ENCODE results near the gene NOL7.
A peak's percentile ranks its signal among the peaks of the same experiment; 100 is the strongest.

The NOL7 gene

DNA sequence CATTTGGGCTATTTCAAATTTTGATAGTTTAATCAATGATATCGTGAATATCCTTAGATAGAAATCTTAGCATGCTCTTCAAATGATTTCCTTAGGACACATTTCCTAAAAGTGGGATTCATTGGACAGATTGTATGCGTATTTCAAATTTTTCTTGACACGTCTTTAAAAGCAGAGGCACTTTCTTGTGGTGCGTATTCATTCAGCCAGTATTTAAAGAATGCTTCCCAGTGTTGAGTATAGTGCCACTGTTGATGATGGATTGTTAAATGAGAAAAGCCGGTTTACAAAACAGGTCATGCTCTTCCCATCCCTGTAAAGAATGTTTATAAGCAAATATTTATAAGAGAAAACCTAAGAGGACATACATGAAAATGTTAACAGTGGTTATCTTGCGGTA lies 15.1 kb upstream of the NOL7 start:
- DNase-seq: no peak

DNA sequence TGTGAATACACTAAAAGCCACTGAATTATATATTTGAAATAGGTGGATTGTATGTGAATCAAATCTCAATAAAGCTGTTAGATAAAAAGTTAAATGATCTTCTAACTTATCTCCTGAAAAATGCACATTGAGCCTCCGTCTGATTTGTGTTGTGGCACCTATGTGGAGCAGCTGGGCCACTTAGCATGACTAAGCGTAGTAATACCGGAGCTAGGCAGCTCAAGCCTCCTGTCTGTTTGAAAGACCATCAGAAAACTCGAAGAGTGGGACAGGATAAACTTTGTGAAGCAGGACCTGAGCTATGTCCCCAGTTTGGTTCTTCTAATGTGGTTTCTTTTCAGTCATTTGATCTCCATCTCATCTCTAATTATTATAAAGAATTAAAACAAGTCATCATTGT lies 11.0 kb upstream of the NOL7 start:
- no peak for DNase-seq

DNA sequence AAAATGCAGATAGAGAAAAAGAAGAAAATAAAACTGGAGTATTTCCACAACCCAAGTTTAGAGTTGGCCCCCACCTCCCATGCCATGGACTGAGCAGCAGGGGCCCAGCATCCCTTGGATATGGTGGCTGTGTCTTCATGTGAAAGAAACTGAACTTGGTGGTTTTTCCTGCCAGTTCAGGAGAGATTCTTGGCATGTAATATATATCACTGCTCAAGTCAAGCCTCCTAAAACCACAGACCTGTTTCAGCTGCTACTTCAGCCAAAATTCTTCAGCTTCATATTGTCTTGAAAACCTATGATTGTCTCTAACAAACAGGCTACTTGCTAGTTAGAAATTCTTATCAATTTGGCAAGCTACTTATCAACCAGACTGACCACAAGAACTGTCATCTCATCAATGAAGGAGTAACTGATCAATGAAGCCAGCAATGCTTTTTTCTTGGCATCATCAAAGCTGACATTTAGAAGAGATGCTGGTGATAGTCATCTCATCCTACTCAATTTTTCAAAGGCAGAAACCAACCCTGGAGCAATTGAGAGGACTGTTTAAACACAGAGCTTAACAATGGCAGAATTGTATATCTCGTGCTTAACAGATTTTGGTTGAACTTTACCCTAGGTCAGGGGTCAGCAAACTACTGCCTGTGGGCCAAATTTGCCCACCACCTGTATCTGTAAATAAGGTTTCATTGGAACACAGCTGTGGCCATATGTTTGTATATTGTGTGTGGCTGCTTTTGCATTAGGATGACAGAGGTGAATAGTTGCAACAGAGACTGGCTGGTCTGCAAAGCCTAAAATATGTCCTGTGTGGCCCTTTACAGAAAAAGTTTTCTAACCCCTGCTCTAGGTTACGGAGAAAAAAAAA lies 10.4 kb upstream of the NOL7 start:
- no peak for DNase-seq

DNA sequence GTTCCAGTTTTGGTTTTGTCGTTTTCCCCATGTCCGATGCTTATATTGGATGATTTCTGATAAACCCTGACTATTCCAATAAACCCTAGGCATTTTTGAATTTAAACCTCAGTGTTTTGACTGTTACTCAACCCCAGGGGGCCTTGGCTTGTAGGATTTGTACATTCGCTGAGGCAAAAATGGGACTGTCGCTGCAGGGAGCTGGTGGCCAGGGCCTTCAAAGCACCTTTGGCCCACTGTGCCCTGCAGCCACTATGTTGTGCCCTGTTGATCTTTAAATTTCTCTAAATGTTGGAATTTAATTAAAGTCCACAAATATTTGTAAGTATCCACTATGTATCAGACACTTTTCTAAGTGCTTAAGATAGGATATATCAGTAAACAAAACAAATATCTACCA lies 9.5 kb upstream of the NOL7 start:
- no peak for DNase-seq

DNA sequence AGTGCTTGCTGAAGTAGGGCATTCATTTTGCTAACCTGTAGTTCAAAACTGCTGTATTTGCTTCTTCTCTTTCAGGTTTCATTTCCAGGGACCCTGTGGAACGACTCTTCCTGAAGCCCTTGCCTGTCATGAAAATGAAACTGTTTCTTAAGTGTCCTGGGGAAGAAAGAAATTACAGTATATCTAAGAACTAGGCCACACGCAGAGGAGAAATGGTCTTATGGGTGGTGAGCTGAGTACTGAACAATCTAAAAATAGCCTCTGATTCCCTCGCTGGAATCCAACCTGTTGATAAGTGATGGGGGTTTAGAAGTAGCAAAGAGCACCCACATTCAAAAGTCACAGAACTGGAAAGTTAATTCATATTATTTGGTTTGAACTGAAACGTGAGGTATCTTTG lies 3.4 kb upstream of the NOL7 start:
- no peak for DNase-seq

DNA sequence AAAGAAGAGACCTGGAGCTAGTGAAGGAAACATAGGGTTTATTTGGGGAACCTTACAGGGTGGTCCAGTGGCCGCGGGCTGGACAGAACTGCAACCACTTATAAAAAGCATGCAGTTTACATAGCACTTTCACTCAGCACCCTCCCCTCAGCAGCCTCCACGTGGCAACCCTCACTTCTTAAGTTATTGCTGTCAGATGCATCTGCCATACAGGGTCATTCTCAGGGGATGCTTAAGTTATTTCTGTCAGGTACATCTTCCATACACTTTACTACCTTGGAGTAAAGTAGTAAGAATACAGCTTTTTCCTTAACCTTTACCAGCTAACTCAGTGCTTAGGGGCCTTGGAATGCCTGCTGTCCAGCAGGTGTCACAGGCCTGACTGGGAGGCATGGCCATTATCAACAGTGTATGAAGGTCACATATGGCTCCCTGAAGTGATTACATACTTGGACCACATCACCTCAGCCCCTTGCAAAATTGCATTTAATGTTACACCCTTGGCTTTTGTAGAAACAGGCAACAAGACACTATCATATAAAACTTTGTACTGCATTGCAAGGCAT lies 2.0 kb upstream of the NOL7 start:
- no peak for DNase-seq

DNA sequence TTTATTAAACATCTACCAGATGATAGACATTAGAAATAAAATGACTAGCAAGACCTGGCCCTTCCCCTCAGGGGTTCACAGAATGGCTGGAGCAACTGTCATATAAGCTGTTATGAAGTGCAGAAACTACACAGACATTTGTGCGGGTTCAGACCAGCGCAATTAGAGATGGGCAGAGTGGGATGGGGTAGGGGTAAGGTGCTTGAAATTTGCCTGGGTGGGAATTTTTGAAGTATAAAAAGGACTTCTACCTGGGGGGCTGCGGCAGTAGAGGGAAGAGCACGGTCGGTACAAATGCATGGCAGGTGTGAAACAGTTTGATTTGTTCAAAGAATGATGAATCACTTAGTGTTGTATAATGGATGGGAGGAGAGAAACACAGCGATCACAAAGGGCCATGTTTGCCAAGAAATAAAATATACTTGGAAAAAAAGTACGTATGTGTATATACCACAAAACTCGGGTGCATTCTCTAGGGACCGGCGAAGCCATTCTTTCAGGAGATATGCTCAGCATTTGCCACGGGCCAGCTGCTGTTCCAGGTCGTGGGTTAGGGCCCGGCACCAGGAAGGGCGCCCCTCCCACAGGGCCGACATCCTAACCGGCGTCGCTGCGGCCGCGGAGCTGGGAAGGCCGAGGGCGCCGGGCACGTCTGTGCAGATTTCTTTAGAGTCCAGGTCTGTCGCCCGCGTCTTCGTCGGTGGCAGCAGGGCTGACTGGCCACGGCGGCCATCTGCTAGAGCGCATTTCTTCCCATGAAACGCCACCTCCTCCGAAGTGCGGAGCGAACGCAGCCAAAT lies 809 bp upstream of the NOL7 start:
- DNase-seq: peak in 2 of 6 experiments; percentile 38 to 49

DNA sequence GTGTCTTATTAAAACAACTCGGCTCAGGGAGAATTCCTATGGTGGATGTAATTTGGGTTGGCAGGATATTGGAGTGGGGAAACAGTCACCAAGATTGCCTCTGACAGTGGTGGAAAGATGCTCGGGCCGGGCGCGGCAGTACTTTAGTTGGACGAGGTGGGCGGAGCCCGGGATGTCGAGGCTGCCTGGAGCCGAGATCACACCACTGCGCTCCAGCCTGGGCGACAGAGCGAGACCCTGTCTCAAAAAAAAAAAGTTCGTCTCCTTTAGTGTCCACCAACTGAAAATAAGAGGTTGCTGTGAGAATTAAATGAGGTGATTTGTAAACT lies 621 bp downstream of the NOL7 start:
- peak in 3 of 6 experiments; percentile 11 to 41 (median 38) for DNase-seq

DNA sequence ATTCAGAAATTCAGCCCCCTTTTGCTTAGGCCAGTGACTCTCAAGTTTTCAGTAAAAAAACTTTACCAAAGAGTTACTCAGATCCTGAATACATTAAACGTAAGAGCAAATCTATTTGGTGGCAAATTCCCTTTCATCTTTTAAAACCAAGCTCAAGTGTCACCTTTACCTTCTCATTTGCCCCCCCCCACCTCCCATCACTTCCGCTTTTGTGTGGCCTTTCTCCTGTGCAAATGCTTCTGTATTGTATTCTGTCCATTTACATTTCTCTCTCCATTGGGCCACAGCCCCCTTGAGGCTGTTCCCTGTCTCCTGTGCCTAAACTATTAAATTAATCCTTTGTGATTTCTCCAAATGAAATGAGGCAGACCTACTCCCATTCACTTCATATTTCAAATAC lies 1.9 kb downstream of the NOL7 start:
- no peak for DNase-seq

DNA sequence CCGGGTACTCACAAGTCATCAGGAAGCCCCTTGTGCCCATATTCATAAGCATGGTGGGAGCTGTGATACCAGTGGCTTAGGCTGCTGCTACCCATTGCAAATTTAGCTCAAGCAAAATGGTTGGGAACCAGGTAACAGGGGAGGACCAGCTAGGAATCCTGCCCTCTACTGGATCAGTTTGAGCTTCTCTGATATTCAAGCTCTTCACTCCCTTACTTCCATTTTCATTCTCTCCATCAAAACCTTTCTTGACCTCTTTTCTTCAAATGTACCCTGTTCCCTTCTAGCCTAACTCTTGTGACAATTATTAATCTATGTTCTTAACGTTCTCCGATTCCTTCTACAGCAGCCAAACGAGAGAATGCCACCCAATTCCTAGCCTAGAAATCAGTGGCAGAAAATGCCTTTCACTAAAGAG lies 9.7 kb downstream of the NOL7 start:
- DNase-seq: peak in 3 of 6 experiments; percentile 2 to 36 (median 36)

DNA sequence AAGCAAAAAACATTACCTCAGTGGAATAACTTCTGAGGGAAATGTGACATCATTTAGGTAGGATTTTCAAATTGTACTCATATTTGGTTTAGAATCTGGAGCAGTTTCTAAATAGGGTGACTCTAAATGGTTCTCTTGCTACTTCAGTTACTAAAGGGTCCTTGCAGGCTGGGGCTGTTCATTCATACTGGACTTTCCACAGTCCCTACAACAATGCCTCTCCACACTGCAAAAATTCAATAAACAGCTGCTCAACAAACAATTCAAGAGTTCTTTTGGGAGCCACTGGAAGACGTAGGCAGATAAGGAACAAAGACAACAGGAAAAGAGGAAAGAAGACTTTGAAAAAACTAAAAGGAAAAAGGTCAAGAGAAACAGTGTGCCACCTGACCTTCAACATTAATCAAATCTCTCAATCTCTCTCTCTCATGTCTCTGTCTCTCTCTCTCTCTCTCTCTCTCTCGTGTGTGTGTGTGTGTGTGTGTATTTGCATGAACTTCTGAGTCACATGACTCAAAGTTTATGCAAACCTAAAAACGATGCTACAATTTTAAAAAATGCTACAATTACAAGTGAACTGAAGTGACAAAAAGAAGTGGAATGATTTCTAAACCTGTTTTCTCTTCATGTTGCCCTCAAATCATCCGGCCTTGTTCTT lies 14.5 kb downstream of the NOL7 start:
- DNase-seq: no peak

DNA sequence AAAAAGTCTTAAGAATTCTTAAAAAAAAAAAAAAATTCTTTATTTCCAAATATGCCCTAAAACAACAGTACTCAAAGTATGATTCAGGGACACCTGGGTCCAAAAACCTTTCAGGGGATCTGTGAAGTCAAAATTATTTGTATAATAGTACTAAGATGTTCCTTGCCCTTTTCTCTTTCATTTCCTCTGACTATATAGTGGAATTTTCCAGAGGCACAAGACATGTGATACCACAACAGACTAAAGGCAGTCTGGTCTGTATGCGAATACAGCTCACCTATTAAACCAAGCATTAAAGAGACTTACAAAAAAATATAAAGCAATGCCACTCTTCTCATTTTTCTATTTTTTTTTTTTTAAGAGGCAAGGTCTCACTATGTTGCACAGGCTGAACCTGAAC lies 15.4 kb downstream of the NOL7 start:
- no peak for DNase-seq

DNA sequence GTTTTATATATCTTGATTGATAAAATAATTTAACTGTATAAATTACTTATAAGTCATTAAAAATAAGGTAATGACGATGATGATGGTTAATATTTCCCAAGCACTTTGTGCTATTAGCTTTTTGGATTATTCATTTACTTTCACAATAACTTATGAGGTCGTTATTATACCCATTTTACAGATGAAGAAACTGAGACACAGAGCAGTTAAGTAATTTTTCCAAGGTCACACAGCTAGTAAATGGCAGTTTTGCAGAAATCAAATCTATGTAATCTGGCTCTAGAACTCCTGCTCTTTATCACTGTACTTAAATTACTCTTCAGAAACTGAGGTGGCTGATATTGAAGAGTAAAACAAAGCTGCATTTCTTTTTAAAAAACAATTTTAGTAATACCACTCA lies 18.2 kb downstream of the NOL7 start:
- no peak for DNase-seq

DNA sequence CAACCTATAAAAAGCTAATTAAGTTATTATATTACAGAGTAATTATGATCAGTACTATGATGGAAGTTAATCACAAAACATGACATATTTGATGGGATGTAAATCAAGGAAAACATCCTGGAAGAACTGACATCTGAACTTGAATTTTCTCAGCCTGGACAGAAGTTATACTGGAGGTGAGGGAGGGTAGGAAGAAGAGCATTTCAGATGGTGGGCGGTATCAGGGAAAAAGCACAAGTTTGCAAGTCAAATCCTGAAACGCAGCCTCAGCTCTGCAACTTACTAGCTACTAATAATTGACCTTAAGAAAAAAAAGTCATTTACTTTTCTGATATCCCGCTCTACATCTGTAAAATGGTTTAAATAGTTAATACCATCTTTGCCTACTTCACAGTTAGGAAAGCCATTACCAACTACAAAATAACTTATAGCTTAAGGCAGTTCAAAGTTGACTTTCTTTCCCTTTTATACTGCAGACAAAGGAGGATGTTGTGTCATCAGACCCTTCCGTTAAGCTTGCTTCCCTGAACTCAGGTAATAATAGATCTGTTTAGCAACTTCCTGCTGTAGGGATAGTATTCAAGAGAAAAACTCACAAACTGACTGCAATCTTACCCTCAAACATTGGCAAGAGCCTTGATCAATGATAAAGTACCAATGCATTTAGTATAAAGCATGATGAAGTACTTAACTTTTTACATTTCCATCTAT lies 21.0 kb downstream of the NOL7 start:
- peak in 1 of 6 experiments; percentile 3 for DNase-seq

DNA sequence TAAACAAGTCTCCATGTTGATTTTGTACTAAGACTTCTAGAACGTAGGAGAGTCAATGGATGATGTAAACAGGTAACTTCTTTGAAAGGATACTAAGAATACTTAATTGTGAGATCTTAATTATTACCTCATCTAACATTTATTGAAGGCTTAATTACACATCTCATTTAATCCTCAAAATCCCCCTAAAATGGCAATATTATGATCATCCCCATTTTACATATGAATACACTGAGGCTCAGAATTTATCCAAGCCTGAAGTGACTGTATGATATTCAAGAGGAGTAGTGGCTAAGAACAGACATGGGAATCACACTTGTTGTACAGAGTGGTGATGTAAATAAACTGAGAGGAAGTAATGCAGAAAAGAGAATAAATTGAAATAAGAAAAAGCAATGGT lies 22.9 kb downstream of the NOL7 start:
- no peak for DNase-seq

DNA sequence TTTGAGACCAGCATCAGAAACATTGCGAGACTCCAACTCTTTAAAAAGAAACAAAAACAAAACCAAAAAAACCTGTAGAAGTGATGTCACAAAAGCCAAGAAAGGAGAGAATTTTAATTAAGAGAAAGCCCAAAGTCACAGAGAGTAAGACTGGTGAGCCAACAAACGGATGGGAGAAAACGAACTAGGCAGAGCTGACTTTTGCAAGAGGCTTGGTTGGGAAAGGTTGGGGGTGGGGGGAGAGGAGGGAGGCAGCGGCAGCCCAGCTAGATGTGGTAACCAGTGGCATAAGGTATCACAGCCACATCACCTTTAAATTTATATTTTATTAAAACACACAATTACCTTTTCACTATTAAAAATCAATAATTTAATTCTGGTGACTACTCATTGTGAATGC lies 23.5 kb downstream of the NOL7 start:
- no peak for DNase-seq

DNA sequence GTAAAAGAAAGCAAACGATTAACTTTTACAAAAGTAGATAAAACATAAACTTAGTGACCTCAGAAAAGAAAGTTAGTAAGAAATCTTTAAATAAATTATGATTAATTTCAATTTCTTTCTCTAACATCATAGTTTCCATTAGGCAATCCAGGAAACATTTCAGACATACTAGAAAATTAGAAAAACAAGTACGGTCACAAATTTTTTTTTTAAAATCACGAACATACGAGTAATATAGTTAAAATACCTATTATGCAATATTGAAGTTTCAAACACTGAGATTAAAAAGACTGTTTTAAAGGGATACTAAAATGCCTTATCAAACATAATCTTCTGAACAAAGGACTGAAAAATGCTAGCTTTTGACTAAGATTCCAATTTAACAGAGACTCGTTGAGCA lies 26.2 kb downstream of the NOL7 start:
- no peak for DNase-seq

DNA sequence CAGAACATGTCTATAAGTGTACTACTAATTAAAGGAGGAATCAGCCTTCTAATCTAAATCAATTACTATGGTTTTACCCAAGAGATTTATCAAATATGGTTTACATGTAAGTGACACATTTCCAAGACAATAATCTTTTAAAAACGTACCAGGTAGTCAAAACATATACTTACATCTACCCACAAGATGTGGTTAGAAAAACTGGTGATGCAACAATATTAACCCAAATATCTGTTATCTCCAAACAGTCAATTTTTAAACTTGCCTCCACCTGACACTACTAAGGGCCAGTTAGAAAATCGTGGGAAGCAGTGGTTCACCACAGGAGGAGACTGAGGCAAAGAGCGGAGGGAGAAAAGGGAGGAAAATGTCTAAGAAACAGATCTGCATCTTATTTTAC lies 28.0 kb downstream of the NOL7 start:
- no peak for DNase-seq

DNA sequence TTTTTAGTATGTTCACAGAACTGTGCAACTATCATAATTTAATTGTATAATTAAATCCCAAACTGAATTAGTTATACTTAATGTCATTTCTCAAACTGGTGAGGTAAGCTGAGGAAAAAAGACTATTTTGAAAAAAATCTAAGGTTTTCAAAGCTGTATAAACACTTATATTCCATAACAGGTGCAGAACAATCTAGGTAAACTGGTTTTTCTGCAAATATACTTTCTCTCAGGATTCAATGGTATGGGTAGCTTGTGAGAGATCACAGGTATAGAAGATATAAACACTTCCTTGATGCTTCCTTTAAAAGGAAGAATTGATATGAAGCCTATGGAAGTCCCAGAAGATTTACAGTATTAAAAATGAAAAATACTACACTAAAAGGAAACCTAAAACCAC lies 33.7 kb downstream of the NOL7 start:
- no peak for DNase-seq

DNA sequence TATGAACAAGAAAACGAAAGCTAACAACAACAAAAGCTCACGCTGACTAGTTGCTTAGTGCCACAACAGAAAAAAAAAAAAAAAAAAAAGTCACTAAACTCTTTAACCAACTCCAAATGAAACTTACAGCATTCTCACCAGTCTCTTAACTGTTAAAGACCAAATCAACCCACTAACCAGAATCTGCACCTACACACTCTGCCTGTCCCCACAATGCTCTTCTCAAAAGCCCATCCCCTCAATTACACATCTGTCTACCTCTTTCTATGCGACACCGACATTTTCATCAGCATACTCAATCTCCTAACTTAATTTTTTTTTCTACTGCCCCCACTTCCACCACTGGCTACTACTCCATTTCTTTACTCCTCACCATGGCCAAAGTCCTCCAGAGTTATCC lies 34.3 kb downstream of the NOL7 start:
- DNase-seq: no peak

DNA sequence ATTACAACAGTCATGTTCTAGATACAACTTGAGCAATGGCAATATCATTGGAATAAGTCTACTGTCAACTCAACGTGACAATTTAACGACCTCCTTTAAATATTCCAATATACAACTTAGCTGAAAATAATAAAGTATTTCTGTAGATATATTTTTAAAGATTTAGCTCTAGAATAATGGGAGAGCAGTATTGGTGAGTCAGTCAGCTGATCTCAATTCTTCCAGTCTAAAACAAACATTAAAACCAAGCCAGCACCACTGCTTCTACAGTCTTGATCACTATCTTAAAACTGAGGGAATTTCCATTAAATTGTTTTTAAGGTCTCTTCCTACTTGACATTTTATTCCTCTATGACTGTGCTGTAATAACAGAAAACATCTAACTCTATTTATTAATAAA lies 38.2 kb downstream of the NOL7 start:
- no peak for DNase-seq

DNA sequence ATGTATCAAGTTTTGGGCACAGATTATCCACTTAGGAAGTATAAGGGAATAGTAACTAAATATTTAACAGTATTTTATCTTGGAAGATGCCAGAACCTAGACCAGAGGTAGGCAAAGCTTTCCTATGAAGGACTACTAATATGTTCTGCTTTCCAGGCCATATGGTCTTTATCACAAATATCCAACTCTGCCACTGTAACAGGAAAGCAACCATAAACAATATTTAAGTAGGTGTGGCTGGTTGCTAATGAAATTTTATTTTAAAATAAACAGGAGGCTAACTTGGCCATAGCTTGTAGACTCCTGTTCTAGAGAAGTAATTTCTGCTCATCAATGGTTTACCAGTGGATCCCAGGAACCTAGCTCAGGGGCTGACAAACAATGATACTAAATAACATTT lies 39.4 kb downstream of the NOL7 start:
- no peak for DNase-seq

DNA sequence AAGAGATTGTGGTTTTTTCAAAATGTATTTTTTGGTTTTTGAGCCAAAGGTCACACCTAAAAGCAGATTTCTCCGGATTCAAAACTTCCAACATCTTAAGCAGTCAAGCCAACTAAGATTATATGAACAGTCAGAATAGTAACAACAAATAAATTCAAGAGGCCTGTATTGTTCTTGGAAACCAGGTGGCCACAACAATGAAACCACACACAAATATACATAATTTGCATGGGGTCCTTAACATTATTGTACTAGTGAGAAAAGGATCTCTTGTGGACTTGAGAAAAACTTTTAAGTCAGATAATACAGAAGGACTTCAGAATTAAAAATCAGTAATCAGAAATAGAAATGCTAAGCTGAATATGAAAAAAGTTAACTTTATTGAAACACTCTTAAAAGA lies 40.6 kb downstream of the NOL7 start:
- no peak for DNase-seq
